Fibroblast of the aortic adventitia (primary cell): ENCODE measurements around the gene DNAJC5G. TPM values are rescaled to one million over a fixed set of nuclear protein-coding genes. Genes with fewer than 3 reads are reported as not detected.

Experiments
- DNase-seq: peaks from one replicate; pipeline ENCODE4 v3.0.0-alpha.2; 2010; ENCODE audit warnings: low read depth
- H3K4me3 ChIP-seq: 2 replicates; pipeline ENCODE4 v1.5.1; 2011; ENCODE audit warnings: low read depth, mild to moderate bottlenecking, control low read depth, low read length, moderate library complexity
- CTCF ChIP-seq: IDR thresholded peaks from 2 replicates; pipeline ENCODE4 v1.5.1; 2011; ENCODE audit warnings: mild to moderate bottlenecking, low read length, control low read depth, inconsistent platforms; ENCODE audit not compliant: insufficient read depth
- total RNA-seq: library from RNA; depleted of rRNA; stranded (reverse); fragments of >200 nt; gene quantifications from 2 replicates; pipeline ENCODE4 v1.2.3, GENCODE V29; 2012; ENCODE audit warnings: low replicate concordance

DNAJC5G gene
- total RNA-seq, 1 donor = not detected

GRCh38 chr2:27278010-27278409 lies 2.8 kb downstream of the DNAJC5G start:
- TF ChIP-seq CTCF = no peak
- H3K4me3 ChIP-seq = no peak overlapping the region
- no peak for DNase-seq

GRCh38 chr2:27280826-27281225 lies 5.6 kb downstream of the DNAJC5G start:
- no peak for TF ChIP-seq CTCF
- no peak overlapping the region for H3K4me3 ChIP-seq
- DNase-seq = no peak

GRCh38 chr2:27281442-27281841 lies 6.2 kb downstream of the DNAJC5G start:
- no peak for TF ChIP-seq CTCF
- DNase-seq = no peak
- no peak overlapping the region for H3K4me3 ChIP-seq

GRCh38 chr2:27281855-27282559 lies 6.8 kb downstream of the DNAJC5G start, which contains the start of gene TRIM54:
Gene TRIM54 (plus strand): TSS chr2:27282429. CDS start chr2:27282732, 303 bp downstream.
- no peak for TF ChIP-seq CTCF
- H3K4me3 ChIP-seq = no peak within 1 kb of the TSS
- DNase-seq = no peak

- no peak overlapping the region for H3K4me3 ChIP-seq
- DNase-seq = no peak
- TF ChIP-seq CTCF = no peak
Measured at GRCh38 chr2:27282892-27283291, 7.7 kb downstream of the DNAJC5G start.

- DNase-seq = no peak
- H3K4me3 ChIP-seq = no peak overlapping the region
- TF ChIP-seq CTCF = no peak
Measured at GRCh38 chr2:27284996-27285395, 9.8 kb downstream of the DNAJC5G start.

- no peak for DNase-seq
- TF ChIP-seq CTCF = no peak
- no peak overlapping the region for H3K4me3 ChIP-seq
Measured at GRCh38 chr2:27285481-27285880, 10.2 kb downstream of the DNAJC5G start.
